NCI-H446 treated with DMSO at 0.1 percent for 48 hours (cell line): ENCODE measurements around the gene SEMA6A.
A peak's percentile ranks its signal among the peaks of the same experiment; 100 is the strongest.

Source experiments
- DNase-seq: peaks from one replicate; lab custom pipeline; 2025; lab: John Stamatoyannopoulos, UW

The SEMA6A gene

GRCh38 chr5:116437922-116438578 lies 136.6 kb downstream of the SEMA6A start:
- no peak for DNase-seq

GRCh38 chr5:116437351-116437705 lies 137.3 kb downstream of the SEMA6A start:
- DNase-seq = no peak

- DNase-seq = no peak
Observed at GRCh38 chr5:116436674-116437350, 137.8 kb downstream of the SEMA6A start.

GRCh38 chr5:116428966-116429365 lies 145.7 kb downstream of the SEMA6A start:
- DNase-seq = no peak

- no peak for DNase-seq
Observed at GRCh38 chr5:116428413-116428812, 146.2 kb downstream of the SEMA6A start.

- no peak for DNase-seq
Observed at GRCh38 chr5:116424951-116425350, 149.7 kb downstream of the SEMA6A start.

- no peak for DNase-seq
Observed at GRCh38 chr5:116424258-116424615, 150.4 kb downstream of the SEMA6A start.

- no peak for DNase-seq
Observed at GRCh38 chr5:116423587-116424257, 150.9 kb downstream of the SEMA6A start.

GRCh38 chr5:116423141-116423540 lies 151.5 kb downstream of the SEMA6A start:
- no peak for DNase-seq

- no peak for DNase-seq
Observed at GRCh38 chr5:116421080-116421629, 153.5 kb downstream of the SEMA6A start.

- DNase-seq = no peak
Observed at GRCh38 chr5:116420540-116420939, 154.1 kb downstream of the SEMA6A start.

GRCh38 chr5:116419258-116419657 lies 155.4 kb downstream of the SEMA6A start:
- DNase-seq = no peak

- no peak for DNase-seq
Observed at GRCh38 chr5:116418774-116419173, 155.8 kb downstream of the SEMA6A start.

GRCh38 chr5:116418016-116418415 lies 156.6 kb downstream of the SEMA6A start:
- DNase-seq = no peak

- DNase-seq = no peak
Observed at GRCh38 chr5:116415989-116416388, 158.6 kb downstream of the SEMA6A start.

- DNase-seq = no peak
Observed at GRCh38 chr5:116415182-116415581, 159.4 kb downstream of the SEMA6A start.

GRCh38 chr5:116411101-116411571 lies 163.5 kb downstream of the SEMA6A start:
- peak; percentile 62 for DNase-seq

- no peak for DNase-seq
Observed at GRCh38 chr5:116410336-116410890, 164.2 kb downstream of the SEMA6A start.

GRCh38 chr5:116409591-116410296 lies 164.9 kb downstream of the SEMA6A start:
- peak; percentile 10 for DNase-seq

GRCh38 chr5:116406306-116407041 lies 168.1 kb downstream of the SEMA6A start:
- no peak for DNase-seq

- no peak for DNase-seq
Observed at GRCh38 chr5:116404792-116405191, 169.8 kb downstream of the SEMA6A start.
